Subcutaneous adipose tissue (tissue), 4 donors: ENCODE results near the gene VASN. TPM values are rescaled to one million over a fixed set of nuclear protein-coding genes. Genes with fewer than 3 reads are reported as not detected.

Experiments
- total RNA-seq, 4 donors: library from RNA; depleted of rRNA; stranded (reverse); fragments of >200 nt; gene quantifications; one replicate each; pipeline ENCODE4 v1.1.0, GENCODE V29; 2016
- TF ChIP-seq, protein P1 (sequence below): fragments of 450-650 bp; IDR thresholded peaks from one replicate; pipeline ENCODE4 v1.5.1; 2016; ENCODE audit warnings: low read depth, mild to moderate bottlenecking, control low read depth, antibody characterized with exemption, moderate library complexity

Gene VASN
- total RNA-seq, 4 donors from 2014 or later = 13.7 to 34.9 (median 22.3) TPM

DNA sequence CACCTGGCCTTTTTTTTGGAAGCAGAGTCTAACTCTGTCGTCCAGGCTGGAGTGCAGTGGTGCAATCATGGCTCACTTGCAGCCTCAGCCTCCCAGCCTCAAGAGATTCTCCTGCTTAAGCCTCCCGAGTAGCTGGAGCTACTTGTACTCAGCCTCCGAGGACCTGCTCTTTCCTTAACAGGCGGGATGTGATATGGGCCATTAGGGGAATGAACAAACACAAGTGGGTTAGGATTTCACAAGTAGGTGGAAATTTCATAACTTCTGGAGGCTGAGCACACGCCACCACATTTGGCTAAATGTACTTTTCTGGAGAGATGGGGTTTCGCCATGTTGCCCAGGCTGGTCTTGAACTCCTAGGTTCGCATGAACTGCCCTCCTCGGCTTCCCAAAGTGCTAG is 24.6 kb upstream of the VASN start:
- TF ChIP-seq, protein P1, sequence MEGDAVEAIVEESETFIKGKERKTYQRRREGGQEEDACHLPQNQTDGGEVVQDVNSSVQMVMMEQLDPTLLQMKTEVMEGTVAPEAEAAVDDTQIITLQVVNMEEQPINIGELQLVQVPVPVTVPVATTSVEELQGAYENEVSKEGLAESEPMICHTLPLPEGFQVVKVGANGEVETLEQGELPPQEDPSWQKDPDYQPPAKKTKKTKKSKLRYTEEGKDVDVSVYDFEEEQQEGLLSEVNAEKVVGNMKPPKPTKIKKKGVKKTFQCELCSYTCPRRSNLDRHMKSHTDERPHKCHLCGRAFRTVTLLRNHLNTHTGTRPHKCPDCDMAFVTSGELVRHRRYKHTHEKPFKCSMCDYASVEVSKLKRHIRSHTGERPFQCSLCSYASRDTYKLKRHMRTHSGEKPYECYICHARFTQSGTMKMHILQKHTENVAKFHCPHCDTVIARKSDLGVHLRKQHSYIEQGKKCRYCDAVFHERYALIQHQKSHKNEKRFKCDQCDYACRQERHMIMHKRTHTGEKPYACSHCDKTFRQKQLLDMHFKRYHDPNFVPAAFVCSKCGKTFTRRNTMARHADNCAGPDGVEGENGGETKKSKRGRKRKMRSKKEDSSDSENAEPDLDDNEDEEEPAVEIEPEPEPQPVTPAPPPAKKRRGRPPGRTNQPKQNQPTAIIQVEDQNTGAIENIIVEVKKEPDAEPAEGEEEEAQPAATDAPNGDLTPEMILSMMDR = no peak

- TF ChIP-seq, protein P1 = no peak
These were observed 23.7 kb upstream of the VASN start for GRCh38 chr16:4347765-4348509.

- TF ChIP-seq, protein P1 = no peak
These were observed 22.3 kb upstream of the VASN start for GRCh38 chr16:4349332-4349731.

DNA sequence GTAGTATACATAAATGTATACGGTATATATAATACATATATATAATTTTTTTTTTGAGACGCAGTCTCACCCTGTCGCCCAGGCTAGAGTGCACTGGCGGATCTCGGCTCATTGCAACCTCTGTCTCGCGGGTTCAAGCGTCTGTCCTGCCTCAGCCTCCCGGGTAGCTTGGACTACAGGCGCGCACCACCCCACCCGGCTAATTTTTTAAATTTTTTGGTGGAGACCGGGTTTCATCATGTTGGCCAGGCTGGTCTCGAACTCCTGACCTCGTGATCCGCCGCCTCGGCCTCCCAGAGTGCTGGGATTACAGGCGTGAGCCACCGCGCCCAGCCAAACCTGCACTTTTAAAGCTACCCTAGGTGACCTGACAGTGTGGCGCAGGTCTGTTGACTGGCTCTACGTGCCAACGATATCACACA is 21.3 kb upstream of the VASN start:
- TF ChIP-seq, protein P1 = no peak

GRCh38 chr16:4350787-4351659 is 20.6 kb upstream of the VASN start, which contains the start of gene PAM16:
Gene PAM16 (minus strand): TSS chr16:4351321. CDS start chr16:4351234, 87 bp downstream.
- TF ChIP-seq, protein P1 = no peak

DNA sequence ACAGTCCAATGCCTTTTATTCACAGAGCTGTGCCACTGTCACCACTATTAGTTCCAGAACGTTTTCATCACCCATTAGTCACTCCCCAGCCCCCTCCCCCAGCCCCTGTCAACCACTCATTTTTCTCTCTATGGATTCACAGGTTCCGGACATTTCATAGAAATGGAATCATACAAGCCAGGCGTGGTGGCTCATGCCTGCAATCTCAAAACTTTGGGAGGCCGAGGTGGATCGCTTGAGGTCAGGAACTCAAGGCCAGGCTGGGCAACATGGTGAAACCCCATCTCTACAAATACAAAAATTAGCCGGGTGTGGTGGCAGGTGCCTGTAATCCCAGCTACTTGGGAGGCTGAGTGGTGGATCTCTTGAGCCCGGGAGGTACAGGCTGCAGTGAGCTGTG is 19.8 kb upstream of the VASN start:
- TF ChIP-seq, protein P1 = no peak

DNA sequence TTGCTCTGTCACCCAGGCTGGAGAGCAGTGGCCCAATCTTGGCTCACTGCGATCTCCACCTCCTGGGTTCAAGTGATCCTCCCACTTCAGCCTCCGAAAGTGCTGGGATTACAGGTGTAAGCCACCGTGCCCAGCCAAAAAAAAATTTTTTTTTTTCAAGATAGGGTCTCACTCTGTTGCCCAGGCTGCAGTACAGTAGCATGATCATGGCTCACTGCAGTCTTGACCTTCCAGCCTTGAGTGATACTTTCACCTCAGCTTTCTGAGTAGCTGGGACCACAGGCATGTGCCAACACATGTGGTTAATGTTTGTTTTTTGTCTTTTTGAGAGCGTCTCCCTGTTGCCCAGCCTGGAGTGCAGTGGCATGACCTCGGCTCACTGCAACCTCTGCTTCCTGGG is 18.8 kb upstream of the VASN start:
- TF ChIP-seq, protein P1 = no peak
